ENCODE measurements around the gene ZNRD2. TPM values are rescaled to one million over a fixed set of nuclear protein-coding genes. Genes with fewer than 3 reads are reported as not detected.
A peak's percentile ranks its signal among the peaks of the same experiment; 100 is the strongest.

ZNRD2 gene
- total and polyA plus RNA-seq, 4 experiments from 2014 or later: 24.6 to 74.9 (median 48.8) TPM

DNA sequence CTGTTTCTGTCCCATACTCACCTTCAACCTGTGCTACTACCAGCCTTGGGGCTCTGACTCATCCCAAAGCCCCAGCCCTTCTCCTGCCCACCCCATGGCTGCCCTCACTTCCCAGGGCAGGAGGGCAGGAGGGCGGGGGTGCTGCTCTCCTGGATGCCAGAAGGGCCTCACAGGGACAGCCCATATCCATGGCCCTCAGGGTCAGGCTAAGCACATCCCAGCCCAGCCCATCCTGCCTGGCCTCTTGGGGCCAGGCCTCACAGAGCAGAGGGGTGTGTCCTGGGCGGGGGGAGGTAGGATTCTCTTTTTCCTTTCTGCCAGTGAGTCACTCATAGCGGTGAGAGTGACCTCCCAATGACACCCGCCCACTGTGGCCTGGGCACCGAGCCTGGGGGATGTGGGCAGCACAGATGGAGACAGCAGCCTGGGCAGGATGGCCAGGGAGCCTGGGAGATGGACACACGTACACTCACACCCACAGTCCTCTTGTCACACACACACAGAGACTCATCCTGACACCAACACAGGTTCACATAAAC is 14.5 kb upstream of the ZNRD2 start:
- DNase-seq: peak in 1 of 5 donors; percentile 39
- H3K27ac ChIP-seq (ENCODE audit: low read depth, low read length): peak overlapping the region; percentile 39
- intact Hi-C loops (cut with micrococcal nuclease): no loop called here

DNA sequence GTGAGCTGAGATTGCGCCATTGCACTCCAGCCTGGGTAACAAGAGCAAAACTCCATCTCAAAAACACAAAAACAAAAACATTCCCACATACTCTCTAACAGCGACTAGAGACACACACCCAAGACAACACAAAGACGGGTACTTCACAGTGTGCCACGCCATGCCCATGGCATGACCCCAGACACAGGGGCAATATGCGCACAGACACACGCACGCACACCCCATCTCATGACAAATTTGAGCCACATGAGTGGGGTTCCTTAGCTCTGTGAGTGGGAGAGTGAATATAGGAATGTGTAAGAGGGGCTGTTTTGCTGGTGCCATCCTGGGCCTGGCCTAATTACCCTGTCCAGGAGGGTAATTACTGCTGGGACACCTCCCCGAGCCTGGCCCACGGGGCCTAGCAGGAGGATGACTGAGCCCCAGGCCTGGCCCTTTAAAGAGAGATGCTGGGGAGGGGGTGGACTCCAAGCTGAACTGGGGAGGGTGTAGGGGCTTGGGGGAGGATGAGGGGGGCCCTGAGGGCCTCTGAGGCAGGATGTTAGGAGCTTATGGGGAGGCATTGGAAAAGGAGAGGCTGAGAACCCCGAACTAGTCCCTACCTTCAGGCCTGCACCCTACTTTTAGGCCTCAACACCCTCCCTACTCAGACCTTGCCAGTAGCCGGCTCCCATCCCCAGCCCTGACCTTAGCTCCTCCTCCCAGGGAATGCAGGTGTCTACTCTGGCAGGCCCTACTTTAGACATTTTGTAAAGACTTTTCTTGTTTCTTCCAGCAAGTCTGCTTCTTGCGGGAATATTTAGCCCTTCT is 13.6 kb upstream of the ZNRD2 start:
- Mint-ChIP-seq H3K36me3 (peaks cover 6 to 8% of the 10 kb centered on the region in 2 donors), H3K9me3 (no peaks in the 10 kb centered on the region), H3K27ac (peak overlapping the region; percentile 83 to 97 (median 93)), H3K4me3 (peak overlapping the region; percentile 87 to 94 (median 91)), H3K27me3 (no peaks in the 10 kb centered on the region), H3K4me1 (peaks cover 46 to 74% (median 61%) of the 10 kb centered on the region in 4 donors)
- CTCF ChIA-PET (ENCODE audit: partially characterized antibody): interaction anchor here (1.0 to 2.8 kb wide), 6 partner anchors 9 to 70 kb away, joined by 3 to 13 read pairs (median 7); partner anchors contain the start of genes FAM89B and ZNRD2
- POLR2A ChIA-PET (ENCODE audit: partially characterized antibody): interaction anchor here (0.6 to 18.2 kb wide), 12 partner anchors 10 to 334 kb away, joined by 3 to 403 read pairs (median 4); partner anchors contain the start of genes CCDC85B, EHBP1L1, FAM89B and MALAT1
- DNase-seq: peak in 1 of 5 donors; percentile 37
- Histone ChIP-seq H3K27me3 (ENCODE audit: insufficient read depth, low read length) (no peaks in the 10 kb centered on the region), H3K9me3 (ENCODE audit: control insufficient read depth in 1 of 2, low read length in 2 of 2) (no peaks in the 10 kb centered on the region), H3K4me1 (ENCODE audit: insufficient read depth, low read length) (peaks cover 79% of the 10 kb centered on the region), H3K27ac (ENCODE audit: low read depth, low read length) (peak overlapping the region; percentile 70), H3K36me3 (ENCODE audit: insufficient read depth, low read length) (peaks cover 2% of the 10 kb centered on the region), H3K4me3 (ENCODE audit: low read length in 2 of 2) (peak overlapping the region; percentile 36 to 51)
- intact Hi-C loops (cut with micrococcal nuclease): no loop called here

More for the DNA sequence above, 14.5 kb upstream of the ZNRD2 start:
- H3K4me3 ChIP-seq (ENCODE audit: low read length in 2 of 2): no peak overlapping the region
- H3K4me1 ChIP-seq (ENCODE audit: insufficient read depth, low read length): peaks cover 83% of the 10 kb centered on the region
- peak overlapping the region; percentile 89 to 97 (median 93) for H3K27ac Mint-ChIP-seq
- H3K9me3 ChIP-seq (ENCODE audit: control insufficient read depth in 1 of 2, low read length in 2 of 2): no peaks in the 10 kb centered on the region
- peaks cover 49 to 82% (median 64%) of the 10 kb centered on the region in 4 donors for H3K4me1 Mint-ChIP-seq
- no peaks in the 10 kb centered on the region for H3K27me3 ChIP-seq (ENCODE audit: insufficient read depth, low read length)
- peaks cover 10 to 12% of the 10 kb centered on the region in 2 donors for H3K36me3 Mint-ChIP-seq
- H3K4me3 Mint-ChIP-seq: peak overlapping the region; percentile 87 to 94 (median 91)
- POLR2A ChIA-PET (ENCODE audit: partially characterized antibody): interaction anchor here (0.6 to 18.2 kb wide), 8 partner anchors 9 to 136 kb away, joined by 3 to 403 read pairs (median 6); partner anchors contain the start of genes EHBP1L1, FAM89B, MALAT1 and ZNRD2
- peaks cover 7% of the 10 kb centered on the region for H3K36me3 ChIP-seq (ENCODE audit: insufficient read depth, low read length)
- no peaks in the 10 kb centered on the region for H3K9me3 Mint-ChIP-seq
- H3K27me3 Mint-ChIP-seq: no peaks in the 10 kb centered on the region
- CTCF ChIA-PET (ENCODE audit: partially characterized antibody): interaction anchor here (1.0 to 2.8 kb wide), 4 partner anchors 14 to 19 kb away, joined by 3 to 10 read pairs (median 7); partner anchors contain the start of gene FAM89B

DNA sequence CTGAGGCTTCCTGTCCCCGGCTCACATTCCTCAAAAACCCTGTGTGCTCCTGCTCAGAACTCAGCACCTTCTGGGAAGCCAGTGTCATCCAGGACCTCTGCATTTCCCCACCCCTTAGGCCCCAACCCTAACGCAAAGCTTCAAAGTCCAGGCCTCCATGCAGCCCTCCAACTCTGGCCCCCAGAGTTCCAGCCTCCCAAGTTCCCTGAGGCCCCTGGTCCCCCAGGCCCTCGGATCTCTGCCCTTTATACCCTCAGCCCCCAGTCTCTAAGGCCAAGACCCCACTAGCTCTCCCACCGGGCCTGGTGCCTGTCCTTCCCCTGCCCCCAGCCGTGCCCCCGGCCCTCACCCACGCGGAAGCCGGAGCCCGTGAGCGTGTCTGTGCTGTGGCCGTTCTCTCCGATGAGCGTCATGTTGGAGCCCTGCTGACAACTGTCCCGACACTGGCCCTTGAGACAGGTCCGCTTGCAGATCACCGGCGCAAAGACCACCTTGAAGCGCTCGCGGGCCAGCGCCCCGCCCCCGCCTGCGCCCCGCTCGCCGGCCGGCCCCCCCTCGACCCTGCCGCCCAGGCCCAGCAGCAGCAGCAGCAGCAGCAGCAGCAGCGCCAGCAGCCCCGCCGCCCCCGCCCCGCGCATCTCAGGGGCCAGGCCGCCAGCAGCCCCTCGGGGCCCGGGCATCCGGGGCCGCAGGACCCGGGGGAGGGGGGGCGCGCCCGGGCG is 12.8 kb upstream of the ZNRD2 start:
- CTCF ChIA-PET (ENCODE audit: partially characterized antibody): interaction anchor here (1.0 to 2.8 kb wide), 6 partner anchors 8 to 69 kb away, joined by 3 to 13 read pairs (median 7); partner anchors contain the start of genes FAM89B and ZNRD2
- Histone ChIP-seq H3K4me1 (ENCODE audit: insufficient read depth, low read length) (peaks cover 71% of the 10 kb centered on the region), H3K27me3 (ENCODE audit: insufficient read depth, low read length) (no peaks in the 10 kb centered on the region), H3K27ac (ENCODE audit: low read depth, low read length) (peak overlapping the region; percentile 70), H3K4me3 (ENCODE audit: low read length in 2 of 2) (peak overlapping the region; percentile 36 to 51), H3K36me3 (ENCODE audit: insufficient read depth, low read length) (no peaks in the 10 kb centered on the region), H3K9me3 (ENCODE audit: control insufficient read depth in 1 of 2, low read length in 2 of 2) (no peaks in the 10 kb centered on the region)
- peak in 1 of 5 donors; percentile 33 for DNase-seq
- intact Hi-C loops (cut with micrococcal nuclease): loop anchor here (1.0 kb wide), 1 partner anchor 13 kb away; the partner anchor contains the start of gene ZNRD2
- Mint-ChIP-seq H3K27ac (peak overlapping the region; percentile 83 to 97 (median 93)), H3K4me3 (peak overlapping the region; percentile 87 to 94 (median 91)), H3K27me3 (no peaks in the 10 kb centered on the region), H3K9me3 (no peaks in the 10 kb centered on the region), H3K4me1 (peaks cover 41 to 72% (median 58%) of the 10 kb centered on the region in 4 donors), H3K36me3 (peaks cover under 1 to 1% of the 10 kb centered on the region in 2 donors)
- POLR2A ChIA-PET (ENCODE audit: partially characterized antibody): interaction anchor here (0.6 to 18.2 kb wide), 12 partner anchors 11 to 333 kb away, joined by 3 to 403 read pairs (median 4); partner anchors contain the start of genes CCDC85B, EHBP1L1, FAM89B and MALAT1

DNA sequence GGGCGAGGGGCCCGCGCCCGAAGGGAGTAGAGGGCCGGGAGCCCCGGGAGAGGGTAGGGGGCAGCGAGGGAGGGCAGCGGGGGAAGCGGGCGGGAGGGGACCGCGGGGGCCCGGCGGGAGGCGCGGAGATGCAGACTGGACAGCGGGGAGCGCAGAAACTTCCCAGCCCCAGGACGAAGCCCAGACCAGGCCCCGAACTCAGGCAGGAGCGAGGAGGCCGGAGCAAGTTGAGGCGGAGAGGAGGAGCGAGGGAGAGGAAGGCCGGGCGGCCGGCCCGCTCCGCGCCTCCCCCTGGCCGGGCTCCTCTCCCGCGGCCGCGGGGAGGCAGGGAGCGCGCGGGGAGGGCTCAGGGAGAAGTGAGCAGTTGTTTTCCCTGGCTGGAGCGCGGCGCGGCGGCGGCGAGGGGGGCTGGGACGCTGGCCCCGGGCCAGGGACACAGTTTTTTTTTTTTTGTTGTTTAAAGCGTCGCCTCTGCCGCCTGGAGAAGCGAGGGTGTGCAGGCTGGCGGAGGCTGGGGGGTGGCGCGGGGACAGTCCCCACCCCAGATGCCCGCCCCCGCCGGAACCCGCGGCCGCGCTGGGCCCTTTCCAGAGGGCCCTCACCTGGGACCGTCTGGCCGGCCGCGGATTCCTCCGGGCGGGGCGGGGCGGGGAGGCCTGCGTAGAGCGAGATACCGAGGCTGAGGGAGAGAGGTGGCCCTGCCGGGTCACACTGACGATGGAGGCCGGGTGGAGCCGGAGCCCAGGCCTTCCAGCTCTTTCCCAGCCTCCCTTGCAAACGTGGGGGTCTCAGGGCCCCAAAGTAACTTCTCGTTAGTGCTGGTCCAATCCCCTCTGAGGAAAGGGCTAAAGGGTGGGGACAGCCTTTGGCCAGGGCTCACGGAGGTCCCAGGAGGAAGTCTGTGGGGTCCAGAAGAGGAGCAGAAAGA is 12.0 kb upstream of the ZNRD2 start, which contains the start of gene LTBP3:
LTBP3 (minus strand) TSS at position 358 of the 928 bp plus-strand sequence. CDS start 400 bp downstream, outside the sequence.
- peaks cover 39 to 66% (median 53%) of the 10 kb centered on the region in 4 donors for H3K4me1 Mint-ChIP-seq

DNA sequence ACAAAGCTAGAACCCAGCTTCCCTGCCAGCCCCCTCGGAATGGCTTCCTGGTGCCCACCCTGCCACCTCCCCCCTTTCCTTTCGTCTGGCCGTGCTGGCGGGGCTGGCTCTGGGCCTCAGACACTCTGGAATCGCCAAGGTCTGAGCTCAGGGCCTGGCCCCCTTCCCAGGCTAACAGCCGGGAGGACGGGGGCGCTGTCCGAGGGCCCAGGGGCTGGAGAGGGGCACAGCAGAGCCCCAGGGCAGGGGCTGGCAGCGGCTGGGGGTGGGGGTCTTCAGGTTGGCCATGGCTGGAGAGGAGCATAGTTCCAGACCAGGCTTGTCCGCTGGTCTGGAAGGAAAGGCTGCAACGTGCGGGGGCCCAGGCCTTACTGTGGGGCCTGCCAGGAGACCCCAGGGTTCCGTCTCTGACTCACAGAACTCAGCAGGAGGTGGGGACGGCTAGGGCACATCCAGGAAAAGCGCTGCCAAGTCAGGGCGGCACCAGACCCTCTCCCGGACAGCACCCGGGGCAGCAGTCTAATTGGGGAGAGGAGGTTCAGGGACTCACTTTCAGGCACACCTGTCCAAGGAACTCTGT is 11.3 kb upstream of the ZNRD2 start:
- Mint-ChIP-seq H3K4me3 (peak overlapping the region; percentile 52 to 73 (median 66)), H3K27me3 (no peaks in the 10 kb centered on the region)
- intact Hi-C loops (cut with micrococcal nuclease): loop anchor here (1.0 kb wide), 1 partner anchor 11 kb away; the partner anchor contains the start of gene ZNRD2

More for the DNA sequence above, 12.0 kb upstream of the ZNRD2 start, which contains the start of gene LTBP3:
- no peaks in the 10 kb centered on the region for H3K27me3 Mint-ChIP-seq
- peak within 1 kb of the TSS; percentile 85 to 97 (median 93) for H3K27ac Mint-ChIP-seq
- intact Hi-C loops (cut with micrococcal nuclease): loop anchor here (1.0 kb wide), 1 partner anchor 12 kb away; the partner anchor contains the start of gene ZNRD2
- DNase-seq: peak in 3 of 5 donors; percentile 42 to 54 (median 44)
- H3K4me3 ChIP-seq (ENCODE audit: low read length in 2 of 2): peak within 1 kb of the TSS; percentile 52
- H3K27ac ChIP-seq (ENCODE audit: low read depth, low read length): peak within 1 kb of the TSS; percentile 70
- ChIA-PET POLR2A (ENCODE audit: partially characterized antibody) (interaction anchor here (0.6 to 18.2 kb wide), 9 partner anchors 12 to 114 kb away, joined by 3 to 403 read pairs (median 5); partner anchors contain the start of genes EHBP1L1, FAM89B, SCYL1 and ZNRD2), CTCF (ENCODE audit: partially characterized antibody) (interaction anchor here (0.9 to 1.6 kb wide), 4 partner anchors 8 to 30 kb away, joined by 3 read pairs; no protein-coding TSS in a partner anchor)
- H3K4me1 ChIP-seq (ENCODE audit: insufficient read depth, low read length): peaks cover 65% of the 10 kb centered on the region
- H3K4me3 Mint-ChIP-seq: peak within 1 kb of the TSS; percentile 87 to 94 (median 91)
- no peaks in the 10 kb centered on the region for H3K27me3 ChIP-seq (ENCODE audit: insufficient read depth, low read length)
- H3K9me3 ChIP-seq (ENCODE audit: control insufficient read depth in 1 of 2, low read length in 2 of 2): no peaks in the 10 kb centered on the region
- H3K9me3 Mint-ChIP-seq: no peaks in the 10 kb centered on the region
- H3K36me3 ChIP-seq (ENCODE audit: insufficient read depth, low read length): no peaks in the 10 kb centered on the region
- peaks cover 0 to 1% of the 10 kb centered on the region in 2 donors for H3K36me3 Mint-ChIP-seq

More for the DNA sequence above, 11.3 kb upstream of the ZNRD2 start:
- H3K4me1 Mint-ChIP-seq: peaks cover 41 to 69% (median 56%) of the 10 kb centered on the region in 4 donors
- Histone ChIP-seq H3K27ac (ENCODE audit: low read depth, low read length) (peak overlapping the region; percentile 70), H3K9me3 (ENCODE audit: control insufficient read depth in 1 of 2, low read length in 2 of 2) (no peaks in the 10 kb centered on the region), H3K4me3 (ENCODE audit: low read length in 2 of 2) (peak overlapping the region; percentile 52), H3K4me1 (ENCODE audit: insufficient read depth, low read length) (peaks cover 65% of the 10 kb centered on the region), H3K27me3 (ENCODE audit: insufficient read depth, low read length) (no peaks in the 10 kb centered on the region), H3K36me3 (ENCODE audit: insufficient read depth, low read length) (no peaks in the 10 kb centered on the region)
- peaks cover 0 to 1% of the 10 kb centered on the region in 2 donors for H3K36me3 Mint-ChIP-seq
- no peaks in the 10 kb centered on the region for H3K9me3 Mint-ChIP-seq
- DNase-seq: peak in 1 of 5 donors; percentile 35
- H3K27ac Mint-ChIP-seq: peak overlapping the region; percentile 55 to 88 (median 81)
- ChIA-PET POLR2A (ENCODE audit: partially characterized antibody) (interaction anchor here (0.7 to 18.2 kb wide), 7 partner anchors 12 to 61 kb away, joined by 3 to 403 read pairs (median 5); partner anchors contain the start of genes EHBP1L1, FAM89B, SCYL1 and ZNRD2), CTCF (ENCODE audit: partially characterized antibody) (interaction anchor here (0.9 to 1.6 kb wide), 4 partner anchors 8 to 29 kb away, joined by 3 read pairs; no protein-coding TSS in a partner anchor)
